ENCODE measurements around the gene NDUFAF4. TPM values are rescaled to one million over a fixed set of nuclear protein-coding genes. Genes with fewer than 3 reads are reported as not detected.
"Not testable (repeated sequence)": the region's sequence is repeated elsewhere in the genome, so short reads cannot be mapped to it uniquely, and the experiment has no call there.

Gene NDUFAF4
- polyA plus RNA-seq, 3 donors, result 29.9 to 43.3 (median 34.6) TPM

GRCh38 chr6:96913621-96914020 is 15.9 kb upstream of the NDUFAF4 start:
- DNase-seq (ENCODE audit: extremely low read depth in 1 of 11, low read depth in 9 of 11, low spot score in 4 of 11), result no peak

GRCh38 chr6:96911751-96912150 is 14.1 kb upstream of the NDUFAF4 start:
- DNase-seq (ENCODE audit: extremely low read depth in 1 of 11, low read depth in 9 of 11, low spot score in 4 of 11), result no peak

- DNase-seq (ENCODE audit: extremely low read depth in 1 of 11, low read depth in 9 of 11, low spot score in 4 of 11), result no peak
These were observed 13.5 kb upstream of the NDUFAF4 start for GRCh38 chr6:96911171-96911570.

GRCh38 chr6:96909811-96910210 is 12.1 kb upstream of the NDUFAF4 start:
- DNase-seq (ENCODE audit: extremely low read depth in 1 of 11, low read depth in 9 of 11, low spot score in 4 of 11), result no peak

GRCh38 chr6:96907498-96907897 is 9.8 kb upstream of the NDUFAF4 start:
- DNase-seq (ENCODE audit: extremely low read depth in 1 of 11, low read depth in 9 of 11, low spot score in 4 of 11), result no peak

- DNase-seq (ENCODE audit: extremely low read depth in 1 of 11, low read depth in 9 of 11, low spot score in 4 of 11), result no peak
These were observed 3.2 kb upstream of the NDUFAF4 start for GRCh38 chr6:96900873-96901272.

GRCh38 chr6:96899451-96899998 is 1.8 kb upstream of the NDUFAF4 start:
- DNase-seq (ENCODE audit: extremely low read depth in 1 of 11, low read depth in 9 of 11, low spot score in 4 of 11), result no peak

- peak in 2 of 11 donors; percentile 17 to 43 for DNase-seq (ENCODE audit: extremely low read depth in 1 of 11, low read depth in 9 of 11, low spot score in 4 of 11)
These were observed 1.3 kb upstream of the NDUFAF4 start for GRCh38 chr6:96899019-96899418.

- DNase-seq (ENCODE audit: extremely low read depth in 1 of 11, low read depth in 9 of 11, low spot score in 4 of 11), result peak in 2 of 11 donors; percentile 24 to 37
These were observed 655 bp upstream of the NDUFAF4 start for GRCh38 chr6:96898241-96898851.

GRCh38 chr6:96889146-96889545 is 8.5 kb downstream of the NDUFAF4 start:
- DNase-seq (ENCODE audit: extremely low read depth in 1 of 11, low read depth in 9 of 11, low spot score in 4 of 11), result no peak

GRCh38 chr6:96888745-96889144 is 8.9 kb downstream of the NDUFAF4 start:
- no peak for DNase-seq (ENCODE audit: extremely low read depth in 1 of 11, low read depth in 9 of 11, low spot score in 4 of 11)

GRCh38 chr6:96886519-96886918 is 11.2 kb downstream of the NDUFAF4 start:
- DNase-seq (ENCODE audit: extremely low read depth in 1 of 11, low read depth in 9 of 11, low spot score in 4 of 11), result no peak

GRCh38 chr6:96885187-96885631 is 12.5 kb downstream of the NDUFAF4 start:
- not testable (repeated sequence) for DNase-seq (ENCODE audit: extremely low read depth in 1 of 11, low read depth in 9 of 11, low spot score in 4 of 11)

- DNase-seq (ENCODE audit: extremely low read depth in 1 of 11, low read depth in 9 of 11, low spot score in 4 of 11), result peak in 3 of 11 donors; percentile 19 to 45 (median 25)
These were observed 19.5 kb downstream of the NDUFAF4 start for GRCh38 chr6:96878143-96878542.

- DNase-seq (ENCODE audit: extremely low read depth in 1 of 11, low read depth in 9 of 11, low spot score in 4 of 11), result no peak
These were observed 20.7 kb downstream of the NDUFAF4 start for GRCh38 chr6:96876886-96877545.

GRCh38 chr6:96872976-96873375 is 24.7 kb downstream of the NDUFAF4 start:
- no peak for DNase-seq (ENCODE audit: extremely low read depth in 1 of 11, low read depth in 9 of 11, low spot score in 4 of 11)

- DNase-seq (ENCODE audit: extremely low read depth in 1 of 11, low read depth in 9 of 11, low spot score in 4 of 11), result no peak
These were observed 32.7 kb downstream of the NDUFAF4 start for GRCh38 chr6:96865055-96865405.

GRCh38 chr6:96864216-96865054 is 33.3 kb downstream of the NDUFAF4 start:
- DNase-seq (ENCODE audit: extremely low read depth in 1 of 11, low read depth in 9 of 11, low spot score in 4 of 11), result peak in 1 of 11 donors; percentile 17

- DNase-seq (ENCODE audit: extremely low read depth in 1 of 11, low read depth in 9 of 11, low spot score in 4 of 11), result no peak
These were observed 35.1 kb downstream of the NDUFAF4 start for GRCh38 chr6:96862560-96862959.

- DNase-seq (ENCODE audit: extremely low read depth in 1 of 11, low read depth in 9 of 11, low spot score in 4 of 11), result no peak
These were observed 36.1 kb downstream of the NDUFAF4 start for GRCh38 chr6:96861588-96861987.

All from renal cortex interstitium (tissue), 11 donors.